Psoas muscle (tissue), 8 donors: Measurements from ENCODE around the gene IGFL3. TPM values are rescaled to one million over a fixed set of nuclear protein-coding genes. Genes with fewer than 3 reads are reported as not detected.
"Not testable (repeated sequence)": the region's sequence is repeated elsewhere in the genome, so short reads cannot be mapped to it uniquely, and the experiment has no call there.

Experiments
- ATAC-seq, 4 donors: fragments of 200-7000 bp; cut with Tn5 transposase; one replicate each; pipeline ENCODE4 v1.9.1; 2020; ENCODE audit warnings: moderate library complexity in 3 of 4, mild to moderate bottlenecking in 2 of 4
- DNase-seq, 2 donors: peaks; one replicate each; pipeline ENCODE4 v3.0.0-alpha.2; 2020
- H3K27ac ChIP-seq: fragments of 200-600 bp; one replicate; pipeline ENCODE4 v1.8.0; 2022
- H3K27me3 ChIP-seq, 3 donors: fragments of 200-600 bp in 1 of 3; one replicate each; pipeline versions ENCODE4 v1.6.1 to v1.8.0; 2013 to 2022; ENCODE audit warnings: low read length in 2 of 3, mild to moderate bottlenecking in 2 of 3, moderate library complexity in 1 of 3; ENCODE audit not compliant: insufficient read depth in 3 of 3
- H3K36me3 ChIP-seq, 2 donors: fragments of 200-600 bp in 1 of 2; one replicate each; pipeline versions ENCODE4 v1.6.1 to v1.8.0; 2013 to 2022; ENCODE audit warnings: low read depth in 1 of 2, mild to moderate bottlenecking in 1 of 2, moderate library complexity in 1 of 2; ENCODE audit not compliant: insufficient read depth in 1 of 2
- H3K4me1 ChIP-seq: fragments of 200-600 bp; one replicate; pipeline ENCODE4 v1.8.0; 2022
- H3K4me3 ChIP-seq: fragments of 200-600 bp; one replicate; pipeline ENCODE4 v1.8.0; 2022; ENCODE audit warnings: mild to moderate bottlenecking
- H3K9me3 ChIP-seq: fragments of 200-600 bp; one replicate; pipeline ENCODE4 v1.8.0; 2022
- CTCF ChIP-seq: fragments of 200-600 bp; IDR thresholded peaks from one replicate; pipeline ENCODE4 v1.8.0; 2022; ENCODE audit warnings: antibody characterized with exemption
- WGBS, 3 donors: extraction: QIAGEN DNeasy Blood & Tissue Kit; methylation state at CpG; one replicate each; pipeline versions ENCODE4 v1.1.6 to v1.1.7; 2013; 5-methylcytosine and 5-hydroxymethylcytosine counted together
- intact Hi-C, 2 donors: fragments of 100-400 bp; cut with DNase I; formaldehyde crosslinking; loops; one replicate each; pipeline versions ENCODE4 v1.11.0 to v1.14.2; 2022
- polyA plus RNA-seq, 3 donors: library from polyadenylated mRNA; stranded (reverse); fragments of 200-250 nt; gene quantifications; one replicate each; pipeline ENCODE4 v1.2.3, GENCODE V29; 2013
- total RNA-seq, 4 donors: library from RNA; stranded (reverse); fragmentation: NEBNext Ultra II Directional in 2 of 4; extraction: Animal tissue kit (Norgen Biotek cat#: 25700) in 2 of 4; gene quantifications; one replicate each; pipeline versions ENCODE4 v1.2.1 to v1.2.4, GENCODE V29; 2021 to 2023
- donor health status: healthy with polysubstance abuse.
- donor health status: DM: no; HTN: no; CAD: no; lungs with moderate emphysema.
- donor health status: Bipolar disorder and iron deficiency.
- donor health status: healthy.
- donor health status: DM: yes; HTN: yes; CAD: no.
- donor health status: DM: no; HTN: no; CAD: no.
- donor health status: DM: no; HTN: no; CAD: no.
- donor health status: DM: yes; HTN: yes; CAD: no.

The IGFL3 gene
- total and polyA plus RNA-seq, 7 donors: not detected

GRCh38 chr19:46107371-46107770 is 17.1 kb downstream of the IGFL3 start:
- TF ChIP-seq CTCF: no peak
- intact Hi-C loops: no loop called here
- no peaks in the 10 kb centered on the region for H3K36me3 ChIP-seq
- H3K27ac ChIP-seq: no peak overlapping the region
- WGBS, 3 donors: 62 to 68% (median 65%) methylated on average over 6 of the region's 6 CpGs
- peaks cover 4 to 7% (median 5%) of the 10 kb centered on the region in 3 donors for H3K27me3 ChIP-seq
- ATAC-seq (no peak), DNase-seq (no peak)
- H3K9me3 ChIP-seq: no peaks in the 10 kb centered on the region
- no peak overlapping the region for H3K4me3 ChIP-seq
- H3K4me1 ChIP-seq: no peaks in the 10 kb centered on the region

GRCh38 chr19:46102333-46102732 is 22.2 kb downstream of the IGFL3 start:
- H3K9me3 ChIP-seq, H3K27ac ChIP-seq, H3K4me1 ChIP-seq, intact Hi-C loops, H3K4me3 ChIP-seq, DNase-seq, H3K36me3 ChIP-seq, ATAC-seq: not testable (repeated sequence)
- H3K27me3 ChIP-seq: peaks cover 0 to 13% (median 10%) of the 10 kb centered on the region in 3 donors
- WGBS, 3 donors: 75 to 78% (median 78%) methylated on average over 7 of the region's 7 CpGs

GRCh38 chr19:46101293-46101692 is 23.2 kb downstream of the IGFL3 start:
- TF ChIP-seq CTCF: no peak
- DNase-seq: no peak
- Histone ChIP-seq H3K27me3 (peaks cover 0 to 17% (median 7%) of the 10 kb centered on the region in 3 donors), H3K4me3 (no peak overlapping the region), H3K36me3 (no peaks in the 10 kb centered on the region), H3K27ac (no peak overlapping the region), H3K9me3 (peaks cover 5% of the 10 kb centered on the region), H3K4me1 (no peaks in the 10 kb centered on the region)
- ATAC-seq: no peak
- intact Hi-C loops: no loop called here
- WGBS, 3 donors: 35 to 44% (median 37%) methylated on average over 6 of the region's 6 CpGs

GRCh38 chr19:46100344-46100743 is 24.1 kb downstream of the IGFL3 start:
- WGBS, 3 donors: 61 to 87% (median 80%) methylated on average over 1 of the region's 1 CpG
- Histone ChIP-seq H3K27me3 (peaks cover 0 to 17% (median 7%) of the 10 kb centered on the region in 3 donors), H3K9me3 (peaks cover 5% of the 10 kb centered on the region), H3K36me3 (no peaks in the 10 kb centered on the region), H3K4me1 (no peaks in the 10 kb centered on the region), H3K27ac (no peak overlapping the region), H3K4me3 (no peak overlapping the region)
- DNase-seq (no peak), ATAC-seq (no peak)
- no peak for TF ChIP-seq CTCF
- intact Hi-C loops: no loop called here

- intact Hi-C loops: no loop called here
- Histone ChIP-seq H3K27me3 (peaks cover 0 to 7% (median 6%) of the 10 kb centered on the region in 3 donors), H3K9me3 (peaks cover 14% of the 10 kb centered on the region), H3K36me3 (no peaks in the 10 kb centered on the region), H3K27ac (no peak overlapping the region), H3K4me1 (no peaks in the 10 kb centered on the region), H3K4me3 (no peak overlapping the region)
- whole genome bisulfite sequencing, 3 donors: 66 to 74% (median 67%) methylated on average over 5 of the region's 5 CpGs
- no peak for TF ChIP-seq CTCF
- ATAC-seq: no peak
- DNase-seq: no peak
These were observed 34.0 kb downstream of the IGFL3 start for GRCh38 chr19:46090444-46090843.
